ENCODE results near the gene NDUFS2.

GRCh38 chr1:161200992-161201835, 953 bp upstream of the NDUFS2 start:
- TF ChIP-seq CTCF (IDR thresholded peaks at IDR 0.05) (no peak), ZFX (IDR thresholded peaks at IDR 0.05; ENCODE audit: borderline replicate concordance) (no peak)
